Measurements from ENCODE around the gene SART3. TPM values are rescaled to one million over a fixed set of nuclear protein-coding genes. Genes with fewer than 3 reads are reported as not detected.

SART3 gene
- total and polyA plus RNA-seq, 10 of the 15 experiments (the other 5 are each of a cell fraction or from before 2014, with no cell fraction given): 8.8 to 179 (median 54.9) TPM

GRCh38 chr12:108563804-108564151, 2.8 kb upstream of the SART3 start:
- no peak for FAIRE-seq
- DNase-seq (ENCODE audit: low read depth, low spot score): no peak
- in situ Hi-C loops (cut with MboI): loop anchor here (5.0 kb wide), 1 partner anchor 389 kb away; no protein-coding TSS in a partner anchor
- Histone ChIP-seq H3K4me3 (peak overlapping the region; percentile 89), H3K79me2 (ENCODE audit: control insufficient read depth, insufficient read depth, low read length) (peaks cover 72% of the 10 kb centered on the region), H3K4me1 (ENCODE audit: control insufficient read depth, insufficient read depth, low read length) (peaks cover 47% of the 10 kb centered on the region), H3K9me3 (replicated peaks; ENCODE audit: control insufficient read depth, insufficient read depth, low read length) (no peaks in the 10 kb centered on the region), H2AFZ (ENCODE audit: control insufficient read depth, low read depth, low read length) (no peak overlapping the region), H3K27ac (ENCODE audit: control insufficient read depth, insufficient read depth) (peak overlapping the region; percentile 100), H3K36me3 (ENCODE audit: control insufficient read depth in 2 of 2, insufficient read depth in 2 of 2, low read length in 1 of 2) (peaks cover 6 to 24% of the 10 kb centered on the region in 2 experiments), H3K9ac (ENCODE audit: control insufficient read depth, insufficient read depth, low read length) (peak overlapping the region; percentile 87), H3K4me2 (ENCODE audit: control insufficient read depth, insufficient read depth) (peak overlapping the region; percentile 92), H4K20me1 (ENCODE audit: control insufficient read depth, insufficient read depth) (no peaks in the 10 kb centered on the region), H3K27me3 (replicated peaks in 1 of 2; ENCODE audit: control insufficient read depth in 2 of 2, insufficient read depth in 2 of 2, low read length in 1 of 2) (no peaks in the 10 kb centered on the region)
- CTCF ChIA-PET: interaction anchor here (1.0 to 21.5 kb wide), 12 partner anchors 8 to 386 kb away, joined by 4 to 866 read pairs (median 9); partner anchors contain the start of genes FICD and SELPLG
- SMC1A ChIA-PET (ENCODE audit: uncharacterized antibody, unreplicated experiment): interaction anchor here (0.8 to 26.5 kb wide), 15 partner anchors 9 to 387 kb away, joined by 3 to 718 read pairs (median 11); partner anchors contain the start of gene SELPLG
- 0% methylated on average over 1 of the region's 1 CpG for WGBS (ENCODE audit: insufficient coverage, insufficient replicate concordance, low lambda C conversion rate, missing lambda C conversion rate)
- intact Hi-C loops (cut with micrococcal nuclease; ENCODE audit: unreplicated experiment): loop anchor here (1.0 to 5.0 kb wide), 7 partner anchors 23 to 389 kb away; partner anchors contain the start of gene CORO1C
- no peak for ATAC-seq
- POLR2A ChIA-PET: interaction anchor here (1.0 to 14.2 kb wide), 5 partner anchors 10 to 100 kb away, joined by 4 to 211 read pairs (median 44); partner anchors contain the start of gene SELPLG
- TF ChIP-seq RBBP5 (conservative IDR thresholded peaks at IDR 0.05) (no peak), ZSCAN29 (IDR thresholded peaks at IDR 0.05) (no peak), CUX1 (IDR thresholded peaks at IDR 0.05; ENCODE audit: insufficient replicate concordance, low read depth, low read length) (peak; percentile 5), KDM1A (IDR thresholded peaks at IDR 0.05; ENCODE audit: borderline replicate concordance) (no peak)
- BruUV-seq (replicated peaks): no TSS peak
- RAD21 ChIA-PET (ENCODE audit: unreplicated experiment): interaction anchor here (0.9 to 23.0 kb wide), 10 partner anchors 10 to 529 kb away, joined by 3 to 633 read pairs (median 18); partner anchors contain the start of genes ALKBH2 and SELPLG

Data from GM12878 (cell line).